Mesothelial cell of epicardium (in vitro differentiated cells): ENCODE measurements around the gene PLEKHG4. TPM values are rescaled to one million over a fixed set of nuclear protein-coding genes. Genes with fewer than 3 reads are reported as not detected.

ENCODE experiments used
- DNase-seq, 2 experiments: peaks; one replicate each; pipeline ENCODE4 v3.0.0; 2021; ENCODE audit warnings: low spot score in 2 of 2; ENCODE audit not compliant: unreplicated experiment in 2 of 2
- H3K27ac Mint-ChIP-seq: 2 replicates; pipeline ENCODE4 v1.8.0; 2021; ENCODE audit warnings: mixed read lengths
- H3K27me3 Mint-ChIP-seq: 2 replicates; pipeline ENCODE4 v1.8.0; 2021; ENCODE audit warnings: low read depth, mixed read lengths
- H3K36me3 Mint-ChIP-seq: 2 replicates; pipeline ENCODE4 v1.8.0; 2021; ENCODE audit warnings: mixed read lengths
- H3K4me1 Mint-ChIP-seq: 2 replicates; pipeline ENCODE4 v1.8.0; 2021; ENCODE audit warnings: mixed read lengths
- H3K4me3 Mint-ChIP-seq: 2 replicates; pipeline ENCODE4 v1.8.0; 2021; ENCODE audit warnings: mild to moderate bottlenecking, moderate library complexity, mixed read lengths
- H3K9me3 Mint-ChIP-seq: 2 replicates; pipeline ENCODE4 v1.8.0; 2021; ENCODE audit warnings: mixed read lengths
- CTCF ChIP-seq: fragments of 200-600 bp; sonication (generic); IDR thresholded peaks from one replicate; pipeline ENCODE4 v1.5.0; 2021; ENCODE audit warnings: antibody characterized with exemption; ENCODE audit not compliant: unreplicated experiment
- total RNA-seq: library from RNA; stranded (reverse); gene quantifications from 3 replicates; pipeline ENCODE4 v1.2.1, GENCODE V29; 2021

Gene PLEKHG4
- total RNA-seq, 1 donor from 2014 or later, result 15.4 TPM

GRCh38 chr16:67259705-67260104, 19.6 kb upstream of the PLEKHG4 start:
- Mint-ChIP-seq H3K4me3 (no peak overlapping the region), H3K9me3 (peaks cover 3% of the 10 kb centered on the region), H3K36me3 (no peaks in the 10 kb centered on the region), H3K27me3 (peaks cover 35% of the 10 kb centered on the region), H3K27ac (no peak overlapping the region), H3K4me1 (no peaks in the 10 kb centered on the region)
- no peak for DNase-seq
- TF ChIP-seq CTCF, result no peak

- H3K27ac Mint-ChIP-seq, result no peak overlapping the region
- no peak for DNase-seq
- peaks cover 3% of the 10 kb centered on the region for H3K9me3 Mint-ChIP-seq
- no peaks in the 10 kb centered on the region for H3K36me3 Mint-ChIP-seq
- H3K27me3 Mint-ChIP-seq, result peaks cover 42% of the 10 kb centered on the region
- H3K4me3 Mint-ChIP-seq, result no peak overlapping the region
- no peaks in the 10 kb centered on the region for H3K4me1 Mint-ChIP-seq
- no peak for TF ChIP-seq CTCF
These were observed 18.8 kb upstream of the PLEKHG4 start for GRCh38 chr16:67260426-67261063.

- H3K27me3 Mint-ChIP-seq, result peaks cover 44% of the 10 kb centered on the region
These were observed 16.1 kb upstream of the PLEKHG4 start for GRCh38 chr16:67263201-67263600.

GRCh38 chr16:67264277-67264676, 15.1 kb upstream of the PLEKHG4 start:
- Mint-ChIP-seq H3K4me1 (no peaks in the 10 kb centered on the region), H3K4me3 (no peak overlapping the region), H3K27ac (no peak overlapping the region), H3K27me3 (peaks cover 44% of the 10 kb centered on the region), H3K9me3 (peaks cover 3% of the 10 kb centered on the region), H3K36me3 (no peaks in the 10 kb centered on the region)
- TF ChIP-seq CTCF, result no peak
- no peak for DNase-seq

More at GRCh38 chr16:67263201-67263600, 16.1 kb upstream of the PLEKHG4 start:
- DNase-seq, result no peak
- Mint-ChIP-seq H3K36me3 (no peaks in the 10 kb centered on the region), H3K4me3 (no peak overlapping the region), H3K4me1 (no peaks in the 10 kb centered on the region), H3K27ac (no peak overlapping the region), H3K9me3 (peaks cover 3% of the 10 kb centered on the region)
- no peak for TF ChIP-seq CTCF

GRCh38 chr16:67264866-67265265, 14.5 kb upstream of the PLEKHG4 start:
- Mint-ChIP-seq H3K27ac (no peak overlapping the region), H3K4me3 (no peak overlapping the region)
- no peak for TF ChIP-seq CTCF

More at GRCh38 chr16:67264866-67265265, 14.5 kb upstream of the PLEKHG4 start:
- H3K4me1 Mint-ChIP-seq, result no peaks in the 10 kb centered on the region
- DNase-seq, result no peak
- no peaks in the 10 kb centered on the region for H3K36me3 Mint-ChIP-seq
- peaks cover 44% of the 10 kb centered on the region for H3K27me3 Mint-ChIP-seq
- peaks cover 3% of the 10 kb centered on the region for H3K9me3 Mint-ChIP-seq
